Muscle of arm (tissue), 12 donors: ENCODE data around the gene FAM217A. TPM values are rescaled to one million over a fixed set of nuclear protein-coding genes. Genes with fewer than 3 reads are reported as not detected.

Source experiments
- DNase-seq: peaks from one replicate; pipeline ENCODE4 v3.0.0-alpha.2; 2013
- polyA plus RNA-seq, 12 donors: library from polyadenylated mRNA; unstranded; fragments of 120-200 nt; gene quantifications; one replicate each; pipeline ENCODE4 v1.2.1, GENCODE V29; 2013; ENCODE audit not compliant: insufficient read length in 12 of 12

Gene FAM217A
- polyA plus RNA-seq, 12 donors, result 0.34 to 2.8 (median 0.68) TPM; not detected in 3

GRCh38 chr6:4023240-4023639 lies 55.7 kb downstream of the FAM217A start:
- no peak for DNase-seq

- peak; percentile 10 for DNase-seq
Observed at GRCh38 chr6:4021854-4022695, 56.9 kb downstream of the FAM217A start.

GRCh38 chr6:4021133-4021853 lies 57.6 kb downstream of the FAM217A start:
- peak; percentile 97 for DNase-seq

GRCh38 chr6:4020822-4021132 lies 58.2 kb downstream of the FAM217A start:
- DNase-seq, result no peak

GRCh38 chr6:4018924-4019236 lies 60.1 kb downstream of the FAM217A start:
- DNase-seq, result no peak

Other genes starting within 250 kb of the FAM217A start
- 10 to 100 TPM in 1 of 12 donors, 1 to 10 TPM in 9, not detected in 2; 5.1 to 10.3 (median 6.4) TPM for gene FAM50B, start 229.8 kb downstream of the FAM217A start, polyA plus RNA-seq
- gene ECI2, start 56.4 kb upstream of the FAM217A start, polyA plus RNA-seq, result 10 to 100 TPM in 11 of 12 donors, not detected in 1; 42.6 to 70.6 (median 59.7) TPM